OCI-LY7 (cell line): Measurements from ENCODE around the gene LRP8. TPM values are rescaled to one million over a fixed set of nuclear protein-coding genes. Genes with fewer than 3 reads are reported as not detected.

Experiments
- BruUV-seq: library from RNA; stranded (reverse); fragments of 400-500 nt; replicated peaks from 2 replicates; lab custom pipeline; 2021; lab: Mats Ljungman, UMichigan
- CTCF ChIA-PET: fragments of 300-600 bp; sonication (Branson Sonifier 250); formaldehyde crosslinking; loops from one replicate; lab custom pipeline; 2022; ENCODE audit warnings: antibody characterized with exemption; ENCODE audit not compliant: unreplicated experiment; lab: Charles Lee
- POLR2A ChIA-PET: fragments of 300-600 bp; sonication (Branson Sonifier 250); formaldehyde crosslinking; loops from one replicate; lab custom pipeline; 2022; ENCODE audit warnings: antibody characterized with exemption; lab: Charles Lee
- DNase-seq: peaks from one replicate; pipeline ENCODE4 v3.0.0-alpha.2; 2015; ENCODE audit warnings: low spot score
- H2AFZ ChIP-seq: fragments of 200-600 bp; sonication (generic), shearing (Covaris generic); 2 replicates; pipeline ENCODE4 v1.6.1; 2014; ENCODE audit warnings: mild to moderate bottlenecking, antibody characterized with exemption, low read length, moderate library complexity
- H3K27ac ChIP-seq: fragments of 200-600 bp; sonication (generic); 2 replicates; pipeline ENCODE4 v1.5.1; 2014; ENCODE audit warnings: mixed run types, low read depth, mild to moderate bottlenecking, moderate library complexity, low read length, inconsistent platforms; ENCODE audit not compliant: poor library complexity, severe bottlenecking
- H3K36me3 ChIP-seq: fragments of 200-600 bp; sonication (generic); 2 replicates; pipeline ENCODE4 v1.6.1; 2014; ENCODE audit warnings: mild to moderate bottlenecking, antibody characterized with exemption, low read length, moderate library complexity, mixed read lengths; ENCODE audit not compliant: insufficient read depth
- H3K4me1 ChIP-seq: fragments of 200-600 bp; sonication (generic); 2 replicates; pipeline ENCODE4 v1.5.1; 2014; ENCODE audit warnings: mild to moderate bottlenecking, low read length; ENCODE audit not compliant: insufficient read depth, poor library complexity, severe bottlenecking
- H3K4me2 ChIP-seq: fragments of 200-600 bp; sonication (generic); 2 replicates; pipeline ENCODE4 v1.6.1; 2014; ENCODE audit warnings: mild to moderate bottlenecking, low read length
- H3K4me3 ChIP-seq: fragments of 200-600 bp; sonication (generic); 2 replicates; pipeline ENCODE4 v1.5.1; 2014; ENCODE audit warnings: mild to moderate bottlenecking, low read depth, low read length; ENCODE audit not compliant: poor library complexity, severe bottlenecking
- H3K79me2 ChIP-seq: fragments of 200-600 bp; sonication (generic); 2 replicates; pipeline ENCODE4 v1.6.1; 2016; ENCODE audit warnings: low read depth, mild to moderate bottlenecking, low read length, moderate library complexity, mixed read lengths; ENCODE audit not compliant: insufficient read depth
- H3K9me2 ChIP-seq: fragments of 200-600 bp; sonication (generic); 2 replicates; pipeline ENCODE4 v1.6.1; 2016; ENCODE audit warnings: mild to moderate bottlenecking, low read length, mixed read lengths; ENCODE audit not compliant: insufficient read depth
- H3K9me3 ChIP-seq: fragments of 200-600 bp; sonication (generic); 2 replicates; pipeline ENCODE4 v1.6.1; 2014; ENCODE audit warnings: mild to moderate bottlenecking, mixed run types, low read length, mixed read lengths
- H4K20me1 ChIP-seq: fragments of 200-600 bp; sonication (generic); 2 replicates; pipeline ENCODE4 v1.6.1; 2014; ENCODE audit warnings: mild to moderate bottlenecking, antibody characterized with exemption, low read length, moderate library complexity, mixed read lengths; ENCODE audit not compliant: insufficient read depth
- EZH2phosphoT487 ChIP-seq: fragments of 200-600 bp; sonication (generic); IDR thresholded peaks from 2 replicates; pipeline ENCODE4 v1.6.1; 2018; ENCODE audit warnings: low read depth, borderline replicate concordance, mild to moderate bottlenecking, mixed run types, antibody characterized with exemption, low read length, moderate library complexity, mixed read lengths
- intact Hi-C: fragments of 100-400 bp; cut with micrococcal nuclease; formaldehyde crosslinking; loops from one replicate; pipeline ENCODE4 v1.10.0; 2022; ENCODE audit not compliant: unreplicated experiment
- total RNA-seq, 2 experiments: library from RNA; depleted of rRNA in 1 of 2; stranded (reverse); fragments of >200 nt in 1 of 2; shearing (Covaris generic) in 1 of 2; gene quantifications; 2 replicates each; pipeline ENCODE4 v1.2.3, GENCODE V29; 2014 to 2022
- TF ChIP-seq, protein P1 (sequence below): fragments of 200-600 bp; sonication (generic); conservative IDR thresholded peaks from 2 replicates; pipeline ENCODE4 v1.5.1; 2014; ENCODE audit warnings: mild to moderate bottlenecking, antibody characterized with exemption, low read length, moderate library complexity, mixed read lengths

The LRP8 gene
- total RNA-seq, 2 experiments from 2014 or later, result 65.6 to 70.0 TPM

DNA sequence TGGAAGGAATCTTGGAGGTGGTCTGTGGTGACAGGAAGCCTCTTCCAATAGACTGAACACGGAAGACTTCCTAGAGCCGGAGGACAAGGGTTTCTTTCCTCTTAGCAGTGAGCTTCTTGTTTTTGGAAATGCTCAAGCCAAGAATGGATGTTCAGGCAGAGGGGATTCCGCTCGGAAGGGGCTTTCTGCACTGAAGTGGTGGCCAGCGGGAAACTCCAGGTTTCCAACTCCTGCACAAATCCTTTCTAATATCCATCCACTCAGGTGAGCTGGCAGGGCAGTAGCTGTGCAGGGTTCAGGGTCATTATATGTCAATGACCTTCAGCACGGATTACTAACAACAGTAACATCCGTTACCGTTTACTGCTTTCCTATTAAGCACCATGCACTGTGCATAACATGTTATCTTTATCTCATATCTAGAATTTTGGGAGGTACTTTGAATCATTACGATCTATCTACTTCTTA lies 131.8 kb downstream of the LRP8 start:
- no peaks in the 10 kb centered on the region for H3K9me3 ChIP-seq
- peak overlapping the region; percentile 86; the same call in 1 of the 2 replicates for H2AFZ ChIP-seq
- peaks cover 6% of the 10 kb centered on the region for H3K36me3 ChIP-seq
- H3K4me3 ChIP-seq, result peak overlapping the region; percentile 78
- intact Hi-C loops, result loop anchor here (5.0 kb wide), 1 partner anchor 499 kb away; the partner anchor contains the start of gene COA7
- peaks cover 16% of the 10 kb centered on the region; the same call in 1 of the 2 replicates for H3K79me2 ChIP-seq
- CTCF ChIA-PET, result no interaction called here
- no TSS peak for BruUV-seq
- peak overlapping the region; percentile 94 for H3K4me2 ChIP-seq
- no peak for DNase-seq
- no peaks in the 10 kb centered on the region for H3K9me2 ChIP-seq
- no peak for TF ChIP-seq EZH2phosphoT487
- TF ChIP-seq, protein P1, sequence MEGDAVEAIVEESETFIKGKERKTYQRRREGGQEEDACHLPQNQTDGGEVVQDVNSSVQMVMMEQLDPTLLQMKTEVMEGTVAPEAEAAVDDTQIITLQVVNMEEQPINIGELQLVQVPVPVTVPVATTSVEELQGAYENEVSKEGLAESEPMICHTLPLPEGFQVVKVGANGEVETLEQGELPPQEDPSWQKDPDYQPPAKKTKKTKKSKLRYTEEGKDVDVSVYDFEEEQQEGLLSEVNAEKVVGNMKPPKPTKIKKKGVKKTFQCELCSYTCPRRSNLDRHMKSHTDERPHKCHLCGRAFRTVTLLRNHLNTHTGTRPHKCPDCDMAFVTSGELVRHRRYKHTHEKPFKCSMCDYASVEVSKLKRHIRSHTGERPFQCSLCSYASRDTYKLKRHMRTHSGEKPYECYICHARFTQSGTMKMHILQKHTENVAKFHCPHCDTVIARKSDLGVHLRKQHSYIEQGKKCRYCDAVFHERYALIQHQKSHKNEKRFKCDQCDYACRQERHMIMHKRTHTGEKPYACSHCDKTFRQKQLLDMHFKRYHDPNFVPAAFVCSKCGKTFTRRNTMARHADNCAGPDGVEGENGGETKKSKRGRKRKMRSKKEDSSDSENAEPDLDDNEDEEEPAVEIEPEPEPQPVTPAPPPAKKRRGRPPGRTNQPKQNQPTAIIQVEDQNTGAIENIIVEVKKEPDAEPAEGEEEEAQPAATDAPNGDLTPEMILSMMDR, result no peak
- peak overlapping the region; percentile 56 for H3K27ac ChIP-seq
- H3K4me1 ChIP-seq, result peaks cover 20% of the 10 kb centered on the region
- POLR2A ChIA-PET, result interaction anchor here (1.1 to 1.3 kb wide), 3 partner anchors 9 to 153 kb away, joined by 3 to 6 read pairs (median 3); no protein-coding TSS in a partner anchor
- H4K20me1 ChIP-seq, result no peaks in the 10 kb centered on the region

GRCh38 chr1:53195246-53196016 lies 132.4 kb downstream of the LRP8 start:
- Histone ChIP-seq H3K9me3 (no peaks in the 10 kb centered on the region), H4K20me1 (no peaks in the 10 kb centered on the region), H2AFZ (peak overlapping the region; percentile 86; the same call in 1 of the 2 replicates), H3K4me2 (no peak overlapping the region; the same call in 1 of the 2 replicates), H3K4me3 (no peak overlapping the region), H3K27ac (no peak overlapping the region), H3K9me2 (no peaks in the 10 kb centered on the region), H3K79me2 (peaks cover 16% of the 10 kb centered on the region; the same call in 1 of the 2 replicates), H3K4me1 (peaks cover 20% of the 10 kb centered on the region), H3K36me3 (peaks cover 6% of the 10 kb centered on the region)
- no TSS peak for BruUV-seq
- no peak for DNase-seq
- CTCF ChIA-PET, result no interaction called here
- intact Hi-C loops, result loop anchor here (5.0 kb wide), 1 partner anchor 498 kb away; the partner anchor contains the start of gene COA7
- no peak for TF ChIP-seq EZH2phosphoT487
- TF ChIP-seq, protein P1, result no peak
- POLR2A ChIA-PET, result interaction anchor here (0.6 to 1.5 kb wide), 5 partner anchors 8 to 472 kb away, joined by 3 to 6 read pairs (median 3); no protein-coding TSS in a partner anchor

Other genes starting within 250 kb of the LRP8 start
- not detected in 2 replicates for gene SLC1A7, start 185.4 kb downstream of the LRP8 start, total RNA-seq (2014; rRNA removed; shearing (Covaris generic))
- not detected in 2 replicates for gene SLC1A7, start 185.4 kb downstream of the LRP8 start, total RNA-seq (2022)
- gene CPT2, start 131.2 kb downstream of the LRP8 start, total RNA-seq (2014; rRNA removed; shearing (Covaris generic)), result 14.3 and 19.9 TPM in 2 replicates
- gene CPT2, start 131.2 kb downstream of the LRP8 start, total RNA-seq (2022), result 24.7 and 26.6 TPM in 2 replicates
- gene CZIB, start 107.4 kb downstream of the LRP8 start, total RNA-seq (2014; rRNA removed; shearing (Covaris generic)), result 51.4 and 67.3 TPM in 2 replicates
- 44.6 and 46.7 TPM in 2 replicates for gene CZIB, start 107.4 kb downstream of the LRP8 start, total RNA-seq (2022)
- gene MAGOH, start 89.6 kb downstream of the LRP8 start, total RNA-seq (2014; rRNA removed; shearing (Covaris generic)), result 93.0 and 98.3 TPM in 2 replicates
- gene MAGOH, start 89.6 kb downstream of the LRP8 start, total RNA-seq (2022), result 72.4 and 87.3 TPM in 2 replicates
- gene DMRTB1, start 131.3 kb upstream of the LRP8 start, total RNA-seq (2014; rRNA removed; shearing (Covaris generic)), result not detected in 2 replicates
- gene DMRTB1, start 131.3 kb upstream of the LRP8 start, total RNA-seq (2022), result not detected in 2 replicates